GM21526 (cell line): Measurements from ENCODE around the gene SH3GLB2.

Source experiments
- ATAC-seq: cut with Tn5 transposase; IDR thresholded peaks from one replicate; pipeline ENCODE4 v1.9.1; 2021; ENCODE audit warnings: moderate library complexity; ENCODE audit not compliant: unreplicated experiment, low FRiP score

SH3GLB2 gene

GRCh38 chr9:129028192-129028966 lies at the start of gene SH3GLB2:
SH3GLB2 (minus strand) TSS chr9:129028331; CDS start chr9:129028154, 177 bp downstream.
- peak; percentile 60 for ATAC-seq

DNA sequence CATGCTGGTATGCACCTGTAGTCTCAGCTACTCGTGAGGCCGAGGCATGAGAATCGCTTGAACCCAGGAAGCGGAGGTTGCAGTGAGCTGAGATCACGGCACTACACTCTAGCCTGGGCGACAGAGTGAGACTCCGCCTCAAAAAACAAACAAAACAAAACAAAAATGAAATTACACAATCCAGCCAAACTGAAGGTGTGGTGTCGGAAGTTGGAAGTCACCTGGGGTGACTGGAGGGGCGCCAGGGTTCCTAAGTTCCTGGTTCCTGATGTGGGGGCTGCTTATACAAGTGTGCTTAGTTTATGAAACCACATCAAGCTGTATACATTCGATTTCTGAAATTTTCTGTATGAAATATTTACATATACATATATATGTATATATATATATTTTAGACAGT lies 49.1 kb upstream of the SH3GLB2 start:
- no peak for ATAC-seq

GRCh38 chr9:129076640-129077037 lies 48.5 kb upstream of the SH3GLB2 start:
- ATAC-seq = no peak

DNA sequence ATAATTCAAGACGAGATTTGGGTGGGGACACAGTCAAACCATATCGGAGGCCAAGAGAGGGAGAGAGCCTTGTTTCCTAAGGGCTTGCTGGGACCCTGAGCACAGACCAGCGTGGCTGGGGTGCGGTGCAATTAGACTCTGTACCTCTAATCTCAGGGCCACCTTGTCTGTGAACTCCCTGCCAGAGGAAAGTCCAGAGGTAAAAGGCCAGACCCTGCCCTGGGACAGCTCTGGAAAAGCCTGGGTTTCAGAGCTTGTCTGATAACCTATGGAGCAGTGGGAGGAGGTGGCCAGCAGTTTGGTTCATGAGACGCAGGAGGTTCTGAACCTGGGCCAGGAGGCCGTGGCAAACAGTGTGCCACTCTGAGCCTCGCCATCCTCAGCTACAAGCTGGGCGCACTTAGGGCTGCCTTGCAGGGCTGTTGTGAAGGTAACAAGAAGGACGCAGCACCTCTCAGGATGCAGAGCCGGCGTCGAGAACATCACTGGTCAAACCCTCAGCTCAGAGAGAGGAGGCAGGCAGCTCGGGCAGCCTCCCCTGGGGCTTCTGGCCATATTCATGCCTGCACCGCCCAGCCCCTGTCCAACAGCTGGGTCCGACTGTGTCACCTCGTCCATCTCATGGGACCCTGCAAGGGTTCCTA lies 48.0 kb upstream of the SH3GLB2 start:
- ATAC-seq = no peak

- no peak for ATAC-seq
Observed at GRCh38 chr9:129074106-129074505, 46.0 kb upstream of the SH3GLB2 start.

DNA sequence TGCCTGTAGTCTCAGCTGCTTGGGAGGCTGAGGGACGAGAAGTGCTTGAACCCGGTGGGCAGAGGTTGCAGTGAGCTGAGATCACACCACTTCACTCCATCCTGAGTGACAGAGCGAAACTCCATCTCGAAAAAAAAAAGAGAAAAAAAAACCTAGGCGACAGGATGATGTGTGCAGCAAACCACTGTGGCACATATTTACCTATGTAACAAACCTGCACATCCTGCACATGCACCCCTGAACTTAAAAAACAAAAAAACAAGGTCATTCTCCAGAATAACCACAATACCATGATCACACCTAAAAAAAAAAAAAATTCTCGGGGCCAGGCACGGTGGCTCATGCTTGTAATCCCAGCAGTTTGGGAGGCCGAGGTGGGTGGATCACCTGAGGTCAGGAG lies 45.3 kb upstream of the SH3GLB2 start:
- no peak for ATAC-seq

DNA sequence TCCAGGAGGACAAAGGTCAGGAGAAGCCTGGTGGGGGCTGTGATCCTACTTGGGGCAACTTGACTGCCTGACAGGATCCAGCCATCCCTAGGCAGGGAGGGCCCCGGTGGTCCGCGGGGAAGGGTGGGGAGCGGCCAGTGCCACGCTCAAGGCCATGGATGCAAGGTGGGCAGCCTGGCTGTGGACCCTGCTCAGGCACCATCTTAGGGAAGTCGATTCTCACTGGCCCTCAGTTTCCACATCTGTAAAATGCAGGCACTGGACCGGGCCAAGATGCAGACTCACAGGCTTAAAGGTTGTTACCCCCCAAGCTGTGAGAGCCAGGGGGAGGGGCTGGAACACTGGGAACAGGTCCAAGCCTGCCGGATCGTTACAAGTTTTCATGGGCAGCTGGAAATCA lies 44.0 kb upstream of the SH3GLB2 start:
- no peak for ATAC-seq

DNA sequence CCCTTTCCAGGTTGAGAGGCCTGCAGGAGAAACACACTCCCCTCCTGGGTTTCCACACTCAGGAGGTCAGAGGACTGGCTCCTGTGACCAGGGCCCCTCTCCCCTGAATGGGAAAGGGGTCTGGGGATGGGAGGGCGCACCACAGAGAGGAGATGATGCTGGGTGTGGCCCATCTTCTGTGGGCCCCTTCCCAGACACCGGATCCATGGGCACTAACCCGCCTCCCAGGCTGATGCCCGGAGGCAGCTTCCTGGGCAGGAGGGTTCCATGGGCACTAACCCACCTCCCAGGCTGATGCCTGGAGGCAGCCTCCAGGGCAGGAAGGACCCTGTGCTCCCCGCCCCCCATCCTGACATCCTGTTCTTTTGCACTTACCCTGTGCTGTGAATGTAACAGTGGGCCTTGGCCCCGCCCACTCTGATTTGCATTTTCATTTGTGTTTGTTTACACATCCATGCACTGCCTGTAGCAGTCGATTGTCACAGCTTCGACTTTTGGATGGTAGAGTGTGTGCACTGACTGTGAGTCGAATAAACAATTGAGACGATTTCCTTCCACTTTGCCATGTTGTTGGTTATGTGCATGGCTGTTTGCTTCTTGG lies 43.5 kb upstream of the SH3GLB2 start:
- ATAC-seq = no peak

GRCh38 chr9:129070696-129071525 lies 42.8 kb upstream of the SH3GLB2 start:
- no peak for ATAC-seq

DNA sequence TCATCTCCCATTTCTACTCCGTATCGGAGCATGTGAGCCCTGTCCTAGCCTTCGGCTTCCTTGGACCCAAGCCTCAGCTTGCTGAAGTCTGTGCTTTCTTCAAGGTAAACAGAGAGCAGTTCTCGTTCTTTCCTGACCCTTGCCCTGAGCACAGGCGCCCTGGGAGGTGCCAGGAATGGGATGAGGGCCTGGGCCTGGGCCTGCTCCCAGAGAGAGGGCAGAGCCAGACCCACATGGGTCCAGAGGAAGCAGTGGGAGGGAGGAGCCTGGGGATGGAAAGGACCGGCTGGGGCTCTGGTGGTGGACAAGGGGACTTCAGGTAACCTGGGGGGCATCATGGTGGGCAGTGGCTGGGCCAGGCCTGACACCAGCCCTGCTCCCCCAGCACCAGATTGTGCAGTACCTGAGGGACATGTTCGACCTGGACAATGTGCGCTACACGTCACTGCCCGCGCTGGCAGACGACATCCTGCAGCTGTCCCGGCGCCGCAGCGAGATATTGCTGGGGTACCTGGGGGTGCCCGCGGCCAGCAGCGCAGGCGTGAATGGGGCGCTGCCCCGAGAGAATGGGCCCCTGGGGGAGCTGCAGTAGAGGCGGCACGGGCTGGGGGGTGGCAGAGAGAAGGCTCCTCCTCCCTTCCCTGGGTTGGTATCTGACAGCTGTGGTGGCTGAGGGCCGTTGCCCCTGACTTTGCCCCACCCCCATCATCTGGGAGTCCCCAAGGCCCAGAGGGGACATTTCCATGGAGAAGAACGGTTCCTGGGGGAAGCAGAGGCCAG lies 41.9 kb upstream of the SH3GLB2 start:
- ATAC-seq = no peak

- ATAC-seq = no peak
Observed at GRCh38 chr9:129068990-129069861, 41.1 kb upstream of the SH3GLB2 start.

GRCh38 chr9:129068110-129068509 lies 40.0 kb upstream of the SH3GLB2 start:
- ATAC-seq = no peak

DNA sequence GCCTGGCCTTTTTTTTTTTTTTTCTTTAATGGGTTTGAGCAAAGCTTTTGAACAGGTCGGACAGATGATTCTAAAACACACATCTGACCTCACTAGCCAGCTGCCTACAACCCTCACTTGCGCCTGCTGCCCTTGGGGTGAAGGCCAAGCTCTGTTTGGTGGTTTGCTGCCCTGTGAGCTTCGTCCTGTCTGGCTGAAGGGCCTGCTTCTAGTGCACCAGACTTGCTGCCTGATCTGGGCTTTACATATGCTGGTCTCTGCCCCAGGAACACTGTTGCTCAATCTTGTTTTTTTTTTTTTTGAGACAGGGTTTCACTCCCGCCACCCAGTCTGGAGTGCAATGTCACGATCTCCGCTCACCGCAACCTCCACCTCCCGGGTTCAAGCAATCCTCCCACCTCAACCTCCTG lies 36.4 kb upstream of the SH3GLB2 start:
- no peak for ATAC-seq

DNA sequence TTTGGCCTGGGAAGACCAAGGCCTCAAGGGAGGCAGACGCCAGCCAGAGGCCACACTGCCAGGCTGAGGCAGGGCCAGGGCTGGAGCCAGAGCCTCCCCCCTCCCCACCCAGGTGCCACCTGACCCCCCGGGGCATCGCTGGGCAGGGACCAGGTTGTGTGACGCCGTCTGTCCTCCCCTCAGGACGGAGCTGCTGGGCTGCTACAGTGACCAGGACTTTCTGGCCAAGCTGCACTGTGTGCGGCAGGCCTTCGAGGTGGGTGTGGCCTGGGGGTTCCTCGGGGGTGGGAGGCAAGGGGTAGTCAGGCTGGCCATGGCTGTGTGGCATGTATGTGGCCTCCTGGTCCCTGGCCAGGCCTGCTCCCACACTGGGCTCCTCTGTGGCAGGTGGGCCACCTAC lies 34.9 kb upstream of the SH3GLB2 start:
- ATAC-seq = no peak

- no peak for ATAC-seq
Observed at GRCh38 chr9:129060991-129061390, 32.9 kb upstream of the SH3GLB2 start.

- no peak for ATAC-seq
Observed at GRCh38 chr9:129059796-129060785, 32.0 kb upstream of the SH3GLB2 start.

DNA sequence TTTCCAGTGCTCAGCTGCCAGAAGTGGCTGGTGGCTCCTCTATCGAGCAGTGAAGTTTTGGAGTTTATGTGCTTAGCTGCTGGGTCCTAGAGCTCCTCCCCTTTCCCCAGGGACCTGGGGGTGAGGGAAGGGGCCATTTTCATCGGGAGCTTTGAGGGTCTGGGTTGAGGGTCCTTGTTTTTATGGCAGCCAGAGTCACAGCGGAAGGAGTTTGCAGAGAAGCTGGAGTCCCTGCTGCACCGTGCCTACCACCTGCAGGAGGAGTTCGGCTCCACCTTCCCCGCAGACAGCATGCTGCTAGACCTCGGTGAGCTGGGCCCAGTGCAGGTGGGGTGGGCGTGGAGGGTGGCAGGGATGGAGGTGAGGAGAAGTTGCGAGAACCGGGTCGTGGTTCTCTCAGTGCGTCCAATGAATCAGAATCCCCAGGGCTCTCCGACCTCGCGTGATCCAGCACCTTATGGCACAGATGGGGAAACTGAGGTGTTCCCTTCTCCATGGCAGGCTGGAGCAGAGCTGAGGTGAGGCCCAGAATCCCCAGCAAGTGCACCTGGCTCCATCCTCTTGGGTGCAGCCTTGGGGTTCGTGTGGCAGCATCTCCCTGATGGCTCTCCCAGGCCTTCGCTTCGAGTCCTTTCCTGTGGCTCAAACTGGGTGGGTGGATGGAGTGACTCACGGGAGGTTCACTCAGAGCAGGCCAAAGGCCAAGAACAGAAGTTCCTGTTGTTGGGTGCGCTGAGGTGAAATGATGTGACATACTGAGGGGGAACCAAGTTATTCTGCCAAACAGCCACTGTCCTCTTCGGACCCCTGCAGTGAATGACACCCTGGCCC lies 31.0 kb upstream of the SH3GLB2 start:
- no peak for ATAC-seq
